ENCODE measurements around the gene SPATA9.

Gene SPATA9

DNA sequence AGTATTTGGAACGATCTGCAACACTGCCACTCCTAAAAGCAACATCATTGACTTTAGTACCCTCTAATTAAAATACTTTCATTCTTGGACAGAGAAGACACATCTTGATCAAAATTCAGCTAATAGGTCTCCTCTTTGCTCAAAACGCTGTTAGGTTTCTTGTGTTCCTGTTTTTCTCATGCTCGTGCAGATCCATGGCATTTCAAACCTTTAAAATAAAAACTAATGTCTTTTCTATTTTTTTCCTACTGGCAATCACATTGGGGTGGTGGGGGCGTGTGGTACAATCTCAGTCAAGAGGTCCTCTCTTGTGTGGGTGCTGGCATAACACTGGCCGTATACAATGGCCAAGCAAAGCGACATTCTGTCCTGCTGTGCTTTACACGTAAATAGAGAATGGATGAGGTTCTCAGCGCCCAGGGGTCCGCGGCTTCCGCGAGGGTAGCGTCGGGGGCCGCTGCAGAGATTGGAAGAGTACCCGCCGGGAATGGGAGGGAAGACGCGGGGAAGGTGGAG lies 63.2 kb downstream of the SPATA9 start:
- no peak for DNase-seq (ENCODE audit: low read depth)

DNA sequence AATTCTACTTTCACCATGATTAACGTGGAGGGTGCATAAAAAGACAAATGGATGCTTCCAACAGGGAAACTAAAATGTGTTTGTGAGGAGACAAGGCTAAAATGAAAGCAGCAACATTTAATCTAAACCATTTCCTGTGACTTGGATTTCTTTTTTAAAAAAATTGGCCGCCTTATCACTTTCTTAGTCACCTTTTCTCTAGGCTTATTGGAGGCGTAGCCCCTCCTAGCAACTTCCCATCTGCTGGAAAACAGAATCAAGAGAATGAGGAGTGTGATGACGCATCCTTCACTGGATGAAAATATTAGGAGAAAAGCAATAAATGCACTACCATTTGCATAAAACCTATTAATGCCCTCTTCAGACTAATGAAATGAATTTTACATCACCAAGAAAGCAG lies 63.7 kb downstream of the SPATA9 start:
- DNase-seq (ENCODE audit: low read depth): no peak

DNA sequence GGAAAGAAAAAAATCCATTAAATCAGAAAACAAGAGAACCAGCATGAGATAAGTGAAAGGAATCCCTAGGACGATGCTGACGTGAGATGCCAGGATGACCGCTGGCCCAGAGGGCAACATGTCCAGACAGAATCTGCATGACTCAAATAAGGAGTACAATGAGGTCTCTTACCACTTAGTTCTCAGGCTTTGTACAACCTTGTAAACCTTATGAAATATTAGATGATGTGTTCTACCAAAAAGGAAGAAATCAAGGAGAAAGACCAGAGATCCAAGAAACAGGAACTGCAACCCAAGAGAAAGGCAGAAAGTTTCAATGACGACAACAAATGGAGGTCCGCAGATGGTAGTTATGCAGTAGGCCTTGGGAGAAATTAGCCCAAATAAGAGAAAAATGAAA lies 65.7 kb downstream of the SPATA9 start:
- no peak for DNase-seq (ENCODE audit: low read depth)

DNA sequence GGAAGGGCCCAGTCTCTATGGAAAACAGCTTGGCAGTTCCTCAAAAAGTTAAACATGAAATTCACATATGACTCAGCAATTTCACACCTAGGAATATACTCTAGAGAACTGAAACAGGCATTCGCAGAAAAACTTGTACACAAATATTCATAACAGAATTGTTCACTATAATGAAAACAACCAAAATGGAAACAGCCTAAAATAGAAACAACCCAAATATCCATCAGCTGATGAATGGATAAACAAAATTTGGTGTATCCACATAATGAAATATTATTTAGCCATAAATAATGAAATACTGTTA lies 67.7 kb downstream of the SPATA9 start:
- DNase-seq (ENCODE audit: low read depth): no peak

DNA sequence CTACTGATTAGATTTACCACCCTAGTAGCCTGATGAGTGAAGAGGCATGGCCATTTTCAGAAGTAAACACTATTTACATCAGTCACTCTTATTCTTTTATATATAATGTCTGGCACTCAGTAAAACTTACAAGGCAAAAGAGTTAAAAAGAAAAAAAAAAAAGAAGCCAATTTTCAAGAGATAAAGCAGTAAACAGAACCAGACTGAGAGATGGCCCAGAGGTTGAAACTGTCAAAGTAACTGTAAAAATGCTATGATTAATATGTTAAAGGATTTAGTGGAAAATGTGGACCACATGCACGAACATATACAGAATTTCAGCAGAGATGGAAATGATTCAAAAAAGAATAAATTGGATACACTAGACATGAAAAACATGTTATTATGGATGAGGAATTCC lies 69.3 kb downstream of the SPATA9 start:
- DNase-seq (ENCODE audit: low read depth): no peak

DNA sequence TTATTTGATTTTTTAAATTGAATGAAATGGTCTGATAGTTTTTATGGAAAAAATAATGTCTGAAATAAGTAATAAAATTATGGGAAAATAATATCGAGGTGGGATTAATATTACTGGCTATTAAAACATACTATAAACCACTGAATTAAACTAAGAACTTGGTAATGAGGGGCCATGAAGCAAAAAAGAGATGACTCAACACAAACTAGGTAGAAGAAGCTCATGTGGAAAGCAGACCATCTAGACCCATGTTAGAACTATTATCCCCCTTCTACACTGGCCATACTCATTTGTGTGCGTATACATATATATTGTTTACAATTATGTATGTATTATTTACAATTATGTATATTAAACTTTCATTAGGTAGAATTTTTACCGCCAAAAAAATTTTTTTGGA lies 71.4 kb downstream of the SPATA9 start:
- no peak for DNase-seq (ENCODE audit: low read depth)

DNA sequence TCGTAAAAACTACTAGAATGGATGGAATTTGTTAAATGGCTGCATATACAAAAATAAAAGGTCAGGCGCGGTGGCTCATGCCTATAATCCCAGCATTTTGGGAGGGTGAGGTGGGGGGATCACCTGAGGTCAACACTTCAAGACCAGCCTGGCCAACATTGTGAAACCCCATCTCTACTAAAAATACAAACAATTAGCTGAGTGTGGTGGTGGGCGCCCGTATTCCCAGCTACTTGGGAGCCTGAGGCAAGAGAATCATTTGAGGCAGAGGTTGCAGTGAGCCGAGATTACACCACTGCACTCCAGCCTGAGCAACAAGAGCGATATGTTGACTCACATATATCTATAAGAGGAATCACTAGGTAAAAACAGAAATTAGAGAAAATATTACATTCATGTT lies 72.2 kb downstream of the SPATA9 start:
- no peak for DNase-seq (ENCODE audit: low read depth)

DNA sequence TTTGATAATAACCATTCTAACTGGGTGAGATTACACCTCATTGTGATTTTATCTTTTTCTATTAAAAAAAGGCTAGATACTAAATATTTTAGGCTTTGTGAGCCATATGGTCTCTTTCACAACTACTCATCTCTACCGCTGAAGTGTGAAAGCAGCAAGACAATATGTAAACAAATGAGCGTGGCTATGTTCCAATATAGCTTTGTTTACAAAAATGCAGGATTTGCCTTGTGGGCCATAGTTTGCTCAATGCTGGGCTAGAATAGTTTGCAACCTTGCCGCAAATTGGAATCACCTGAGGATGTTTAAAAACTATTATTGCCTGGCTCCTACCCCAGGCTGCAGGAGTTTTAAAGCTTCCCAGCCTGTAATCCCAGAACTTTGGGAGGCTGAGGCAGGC lies 73.1 kb downstream of the SPATA9 start:
- no peak for DNase-seq (ENCODE audit: low read depth)
